DOHH2 (cell line): ENCODE data around the gene CEP63.

Experiments
- H3F3A ChIP-seq: fragments of 200-600 bp; sonication (generic), shearing (Covaris generic); 2 replicates; pipeline ENCODE4 v1.6.0; 2016; ENCODE audit warnings: antibody characterized with exemption, mild to moderate bottlenecking; ENCODE audit not compliant: control insufficient read depth, insufficient read depth
- H3K27ac ChIP-seq: fragments of 200-600 bp; sonication (generic); 2 replicates; pipeline ENCODE4 v1.5.1; 2014; ENCODE audit warnings: low read depth, mild to moderate bottlenecking, low read length, moderate library complexity
- H3K27me3 ChIP-seq: fragments of 200-600 bp; sonication (generic); 2 replicates; pipeline ENCODE4 v1.6.1; 2014; ENCODE audit warnings: mild to moderate bottlenecking, low read length, mixed read lengths; ENCODE audit not compliant: control insufficient read depth
- H3K36me3 ChIP-seq: fragments of 200-600 bp; sonication (generic); 2 replicates; pipeline ENCODE4 v1.6.1; 2014; ENCODE audit warnings: mild to moderate bottlenecking, low read length, moderate library complexity, mixed read lengths; ENCODE audit not compliant: control insufficient read depth
- H3K4me1 ChIP-seq: fragments of 200-600 bp; sonication (generic); 2 replicates; pipeline ENCODE4 v1.6.1; 2014; ENCODE audit warnings: mild to moderate bottlenecking, low read length, mixed read lengths; ENCODE audit not compliant: control insufficient read depth
- H3K4me2 ChIP-seq: fragments of 200-600 bp; sonication (generic); 2 replicates; pipeline ENCODE4 v1.6.0; 2014; ENCODE audit warnings: mild to moderate bottlenecking, low read length, moderate library complexity
- H3K4me3 ChIP-seq: fragments of 200-600 bp; sonication (generic); 2 replicates; pipeline ENCODE4 v1.5.1; 2014; ENCODE audit warnings: mild to moderate bottlenecking, low read length, mixed read lengths
- H3K79me2 ChIP-seq: fragments of 200-600 bp; sonication (generic); 2 replicates; pipeline ENCODE4 v1.6.1; 2014; ENCODE audit warnings: mild to moderate bottlenecking, low read length, mixed read lengths; ENCODE audit not compliant: control insufficient read depth
- H3K9me2 ChIP-seq: fragments of 200-600 bp; sonication (generic); replicated peaks from 2 replicates; pipeline ENCODE4 v1.6.1; 2014; ENCODE audit warnings: mild to moderate bottlenecking, low read length, mixed read lengths; ENCODE audit not compliant: control insufficient read depth
- H3K9me3 ChIP-seq: fragments of 200-600 bp; sonication (generic); 2 replicates; pipeline ENCODE4 v1.6.1; 2014; ENCODE audit warnings: antibody characterized with exemption, low read length, mixed read lengths; ENCODE audit not compliant: control insufficient read depth, insufficient read depth
- H4K20me1 ChIP-seq: fragments of 200-600 bp; sonication (generic); 2 replicates; pipeline ENCODE4 v1.6.0; 2014; ENCODE audit warnings: low read depth, mild to moderate bottlenecking, antibody characterized with exemption, low read length, moderate library complexity; ENCODE audit not compliant: control insufficient read depth, insufficient read depth
- CTCF ChIP-seq: fragments of 200-600 bp; sonication (generic); IDR thresholded peaks from one replicate; pipeline ENCODE4 v1.5.1; 2014; ENCODE audit warnings: antibody characterized with exemption, mild to moderate bottlenecking, low read depth, low read length; ENCODE audit not compliant: poor library complexity, severe bottlenecking
- EZH2phosphoT487 ChIP-seq: fragments of 200-600 bp; sonication (generic); IDR thresholded peaks from 2 replicates; pipeline ENCODE4 v1.6.1; 2017; ENCODE audit warnings: borderline replicate concordance, mild to moderate bottlenecking, antibody characterized with exemption, low read length, moderate library complexity, mixed read lengths

Gene CEP63

GRCh38 chr3:134552784-134553183, 66.9 kb downstream of the CEP63 start:
- no peak for TF ChIP-seq CTCF
- TF ChIP-seq EZH2phosphoT487 = no peak
- no peaks in the 10 kb centered on the region for H4K20me1 ChIP-seq
- H3K79me2 ChIP-seq = no peaks in the 10 kb centered on the region
- H3K9me3 ChIP-seq = no peaks in the 10 kb centered on the region
- no peak overlapping the region for H3K4me2 ChIP-seq
- peaks cover 3% of the 10 kb centered on the region; the same call in 1 of the 2 replicates for H3F3A ChIP-seq
- no peaks in the 10 kb centered on the region for H3K9me2 ChIP-seq
- no peaks in the 10 kb centered on the region for H3K27me3 ChIP-seq
- peaks cover 56% of the 10 kb centered on the region for H3K36me3 ChIP-seq
- H3K4me1 ChIP-seq = no peaks in the 10 kb centered on the region
- no peak overlapping the region for H3K4me3 ChIP-seq
- H3K27ac ChIP-seq = no peak overlapping the region

GRCh38 chr3:134559591-134559990, 73.7 kb downstream of the CEP63 start:
- Histone ChIP-seq H3K4me3 (no peak overlapping the region), H3K9me3 (no peaks in the 10 kb centered on the region), H3K9me2 (no peaks in the 10 kb centered on the region), H4K20me1 (no peaks in the 10 kb centered on the region), H3K36me3 (peaks cover 39% of the 10 kb centered on the region), H3K4me2 (no peak overlapping the region), H3K27me3 (no peaks in the 10 kb centered on the region), H3K4me1 (no peaks in the 10 kb centered on the region), H3K79me2 (no peaks in the 10 kb centered on the region), H3F3A (peaks cover 3% of the 10 kb centered on the region; the same call in 1 of the 2 replicates), H3K27ac (no peak overlapping the region)
- TF ChIP-seq CTCF = no peak

- Histone ChIP-seq H3K9me3 (no peaks in the 10 kb centered on the region), H3K27ac (no peak overlapping the region), H3K36me3 (peaks cover 36% of the 10 kb centered on the region), H3K9me2 (no peaks in the 10 kb centered on the region), H3K4me3 (no peak overlapping the region), H3K4me2 (no peak overlapping the region), H3K27me3 (no peaks in the 10 kb centered on the region), H3F3A (peaks cover 2% of the 10 kb centered on the region; the same call in 1 of the 2 replicates), H3K79me2 (no peaks in the 10 kb centered on the region), H4K20me1 (no peaks in the 10 kb centered on the region), H3K4me1 (no peaks in the 10 kb centered on the region)
- TF ChIP-seq CTCF = no peak
- TF ChIP-seq EZH2phosphoT487 = no peak
Observed at GRCh38 chr3:134562055-134562454, 76.2 kb downstream of the CEP63 start.

- peaks cover 33% of the 10 kb centered on the region for H3K36me3 ChIP-seq
- no peaks in the 10 kb centered on the region for H3K4me1 ChIP-seq
- H3K9me2 ChIP-seq = no peaks in the 10 kb centered on the region
- no peaks in the 10 kb centered on the region for H4K20me1 ChIP-seq
- no peaks in the 10 kb centered on the region for H3K27me3 ChIP-seq
- no peak overlapping the region for H3K4me2 ChIP-seq
- H3K79me2 ChIP-seq = no peaks in the 10 kb centered on the region
- peaks cover 3% of the 10 kb centered on the region; the same call in 1 of the 2 replicates for H3K9me3 ChIP-seq
- H3K27ac ChIP-seq = no peak overlapping the region
- 0 out of 2 replicates have a peak, but pooled peaks cover 2% of the 10 kb centered on the region for H3F3A ChIP-seq
- TF ChIP-seq CTCF (no peak), EZH2phosphoT487 (no peak)
- no peak overlapping the region for H3K4me3 ChIP-seq
Observed at GRCh38 chr3:134563601-134564000, 77.7 kb downstream of the CEP63 start.
